Nephron (organoid): ENCODE data around the gene PAX8.

ENCODE experiments used
- H3K27ac Mint-ChIP-seq, 3 experiments: 2 replicates each; pipeline ENCODE4 v1.8.0; 2020; ENCODE audit warnings: mixed read lengths in 3 of 3, mild to moderate bottlenecking in 2 of 3, moderate library complexity in 1 of 3
- H3K27me3 Mint-ChIP-seq: 2 replicates; pipeline ENCODE4 v1.8.0; 2021; ENCODE audit warnings: low read depth, mild to moderate bottlenecking, moderate library complexity, mixed read lengths
- H3K36me3 Mint-ChIP-seq: 2 replicates; pipeline ENCODE4 v1.8.0; 2020; ENCODE audit warnings: low read depth, mixed read lengths
- H3K4me1 Mint-ChIP-seq: 2 replicates; pipeline ENCODE4 v1.8.0; 2020; ENCODE audit warnings: mixed read lengths
- H3K4me3 Mint-ChIP-seq, 3 experiments: 2 replicates each; pipeline ENCODE4 v1.8.0; 2020; ENCODE audit warnings: mild to moderate bottlenecking in 3 of 3, mixed read lengths in 3 of 3, moderate library complexity in 2 of 3
- H3K9me3 Mint-ChIP-seq: 2 replicates; pipeline ENCODE4 v1.8.0; 2020; ENCODE audit warnings: mixed read lengths
- CTCF ChIP-seq, 3 experiments: fragments of 200-600 bp; sonication (generic); IDR thresholded peaks; one replicate each; pipeline ENCODE4 v1.5.0; 2021; ENCODE audit warnings: antibody characterized with exemption in 3 of 3; ENCODE audit not compliant: unreplicated experiment in 3 of 3

Gene PAX8

DNA sequence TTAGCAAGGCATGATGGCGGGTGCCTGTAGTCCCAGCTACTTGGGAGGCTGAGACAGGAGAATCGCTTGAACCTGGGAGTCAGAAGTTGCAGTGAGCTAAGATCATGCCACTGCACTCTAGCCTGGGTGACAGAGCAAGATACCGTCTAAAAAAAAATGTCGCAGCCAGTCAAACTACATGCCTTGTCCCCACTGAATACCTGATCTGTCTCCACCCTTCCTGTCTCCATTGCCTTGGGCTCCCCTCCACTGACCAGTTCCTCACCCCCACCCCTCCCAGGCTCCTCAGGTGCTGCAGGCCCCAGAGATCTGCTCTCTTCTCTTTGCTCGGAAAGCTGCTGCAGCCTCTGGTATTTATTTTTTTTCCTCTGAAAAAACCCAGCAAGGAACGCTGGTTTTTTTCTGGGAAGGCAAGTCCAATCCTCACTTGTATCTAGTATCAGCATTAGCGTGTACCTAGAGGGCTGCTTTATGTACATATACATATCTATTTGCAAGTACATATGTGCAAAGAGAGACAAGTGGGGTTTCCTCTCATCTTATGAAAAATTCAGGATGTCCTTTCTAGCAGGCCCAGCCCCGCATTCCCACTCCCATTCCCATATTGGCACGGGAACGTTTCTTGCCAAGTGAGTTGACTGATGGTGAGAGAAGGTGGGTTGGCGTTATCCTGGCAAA lies 100.5 kb downstream of the PAX8 start:
- Mint-ChIP-seq H3K4me1 (peaks cover 5% of the 10 kb centered on the region), H3K27me3 (peaks cover 6% of the 10 kb centered on the region), H3K4me3 (no peak overlapping the region), H3K36me3 (no peaks in the 10 kb centered on the region), H3K27ac (no peak overlapping the region), H3K9me3 (no peaks in the 10 kb centered on the region)
- TF ChIP-seq CTCF (IDR thresholded peaks at IDR 0.05; ENCODE audit: unreplicated experiment in 3 of 3): no peak

GRCh38 chr2:113176696-113177355 lies 101.9 kb downstream of the PAX8 start:
- H3K9me3 Mint-ChIP-seq: no peaks in the 10 kb centered on the region
- H3K27ac Mint-ChIP-seq: peak overlapping the region in 1 of 3 experiments; percentile 63
- TF ChIP-seq CTCF (IDR thresholded peaks at IDR 0.05; ENCODE audit: unreplicated experiment in 3 of 3): no peak
- H3K27me3 Mint-ChIP-seq: peaks cover 8% of the 10 kb centered on the region
- H3K4me3 Mint-ChIP-seq: no peak overlapping the region
- no peaks in the 10 kb centered on the region for H3K36me3 Mint-ChIP-seq
- peaks cover 5% of the 10 kb centered on the region for H3K4me1 Mint-ChIP-seq

DNA sequence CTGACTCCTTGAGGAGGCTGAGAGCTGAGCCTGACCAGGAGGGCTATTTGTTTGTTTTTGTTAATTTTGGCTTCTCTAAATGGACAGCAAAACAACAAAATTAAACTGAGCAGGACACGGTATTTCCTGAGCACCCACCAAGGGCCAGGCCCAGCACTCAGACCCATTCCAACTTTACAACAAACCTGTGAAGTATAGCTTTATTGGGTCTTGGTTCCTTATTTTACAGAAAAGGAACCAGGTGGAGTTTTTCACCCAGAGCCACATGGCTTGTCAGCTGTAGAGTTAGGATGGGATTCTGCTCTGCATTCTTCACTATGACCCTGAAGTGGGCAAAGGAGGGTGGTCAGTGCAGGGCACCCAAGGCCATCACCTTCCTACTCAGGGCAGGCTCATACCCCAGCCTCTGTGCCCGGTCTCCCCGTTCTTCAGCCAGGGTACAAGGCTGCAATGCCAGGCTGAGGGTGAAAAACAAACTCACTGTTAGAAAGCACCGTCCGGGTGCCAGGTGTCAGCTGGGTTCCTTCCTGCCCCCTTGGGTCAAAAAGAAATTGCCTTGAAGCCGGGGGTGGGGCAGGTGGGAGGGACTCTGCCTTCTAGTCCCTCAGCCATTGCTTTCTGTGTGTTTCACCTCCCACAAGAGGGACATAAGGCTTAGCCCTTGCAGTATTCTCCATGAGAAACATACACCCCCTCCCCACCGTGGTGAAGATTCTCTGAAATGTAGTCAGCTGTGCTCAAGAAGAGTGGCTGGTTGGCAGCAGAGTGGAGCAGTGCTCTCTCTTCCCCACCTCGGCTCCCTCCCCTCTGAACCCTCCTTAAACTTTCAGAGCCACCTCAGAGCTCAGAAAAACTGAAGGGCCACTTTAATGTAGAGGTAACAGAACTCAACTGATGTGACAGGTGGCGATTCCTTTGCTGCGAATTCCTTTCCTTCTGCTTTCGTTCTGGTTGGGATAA lies 102.7 kb downstream of the PAX8 start:
- Mint-ChIP-seq H3K27ac (peak overlapping the region in 1 of 3 experiments; percentile 63), H3K9me3 (no peaks in the 10 kb centered on the region), H3K4me3 (no peak overlapping the region), H3K4me1 (peaks cover 5% of the 10 kb centered on the region), H3K27me3 (peaks cover 8% of the 10 kb centered on the region), H3K36me3 (no peaks in the 10 kb centered on the region)
- TF ChIP-seq CTCF (IDR thresholded peaks at IDR 0.05; ENCODE audit: unreplicated experiment in 3 of 3): no peak

DNA sequence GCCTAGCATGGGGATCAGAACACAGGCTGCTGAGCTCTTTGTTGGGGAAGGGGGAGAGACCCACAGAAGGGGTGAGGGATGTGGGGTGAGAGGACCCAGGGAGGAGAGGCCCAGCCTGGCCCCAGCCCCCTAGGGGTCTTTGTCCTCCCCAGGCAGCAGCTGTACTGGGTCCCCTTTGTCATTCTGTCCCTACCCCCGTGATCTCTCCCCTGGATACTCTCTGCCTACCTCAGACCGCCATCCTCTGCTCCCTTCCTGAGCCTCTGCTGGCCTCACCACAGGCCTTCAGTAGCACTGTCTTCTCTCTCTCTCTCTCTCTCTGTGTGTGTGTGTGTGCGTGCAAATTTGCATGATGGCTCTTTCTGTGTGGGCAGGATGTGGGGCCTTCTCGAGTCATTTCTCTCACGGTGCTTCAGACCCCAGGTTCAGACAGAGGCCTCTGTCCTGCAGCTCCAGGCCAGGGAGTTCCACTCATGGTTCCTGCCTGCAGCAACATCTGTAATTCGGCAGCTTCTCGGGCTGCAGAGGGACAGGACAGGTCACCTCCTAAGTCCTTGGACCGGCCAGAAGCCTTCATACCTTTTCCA lies 103.6 kb downstream of the PAX8 start:
- no peak for TF ChIP-seq CTCF (IDR thresholded peaks at IDR 0.05; ENCODE audit: unreplicated experiment in 3 of 3)
- Mint-ChIP-seq H3K4me1 (peaks cover 5% of the 10 kb centered on the region), H3K9me3 (no peaks in the 10 kb centered on the region), H3K27me3 (peaks cover 8% of the 10 kb centered on the region), H3K4me3 (no peak overlapping the region), H3K36me3 (no peaks in the 10 kb centered on the region), H3K27ac (peak overlapping the region in 1 of 3 experiments; percentile 8)

GRCh38 chr2:113174376-113174750 lies 104.4 kb downstream of the PAX8 start:
- no peak overlapping the region for H3K27ac Mint-ChIP-seq
- H3K36me3 Mint-ChIP-seq: no peaks in the 10 kb centered on the region
- peaks cover 5% of the 10 kb centered on the region for H3K4me1 Mint-ChIP-seq
- H3K9me3 Mint-ChIP-seq: no peaks in the 10 kb centered on the region
- TF ChIP-seq CTCF (IDR thresholded peaks at IDR 0.05; ENCODE audit: unreplicated experiment in 3 of 3): no peak
- H3K27me3 Mint-ChIP-seq: peaks cover 8% of the 10 kb centered on the region
- H3K4me3 Mint-ChIP-seq: no peak overlapping the region
